HepG2 (cell line): ENCODE measurements around the gene LOC128125822.
A peak's percentile ranks its signal among the peaks of the same experiment; 100 is the strongest.

Experiments
- ATAC-seq: fragments of 200-7000 bp; cut with Tn5 transposase; 3 replicates; pipeline ENCODE4 v1.9.1; 2020; ENCODE audit warnings: mild to moderate bottlenecking, moderate library complexity
- BruUV-seq: library from RNA; stranded (reverse); fragments of 400-500 nt; replicated peaks from 2 replicates; lab custom pipeline; 2021; lab: Mats Ljungman, UMichigan
- CTCF ChIA-PET: fragments of 300-600 bp; formaldehyde crosslinking; extraction: SDS; loops from one replicate; lab custom pipeline; 2021; ENCODE audit warnings: low total read pairs, inconsistent platforms, low intra/inter-chr PET ratio; lab: Yijun Ruan, JAX
- POLR2A ChIA-PET: fragments of 350-600 bp; sonication (Branson Sonifier 250); formaldehyde crosslinking; loops from one replicate; lab custom pipeline; 2020; ENCODE audit warnings: antibody characterized with exemption, inconsistent platforms; lab: Yijun Ruan, JAX
- DNase-seq: peaks from one replicate; pipeline ENCODE4 v3.0.0-alpha.2; 2015; ENCODE audit warnings: low spot score
- FAIRE-seq: peaks from 3 replicates; lab custom pipeline; 2011; peaks lifted over from hg19 to GRCh38; lab: Jason Lieb, UNC
- H2AFZ ChIP-seq: one replicate; pipeline ENCODE4 v1.6.1; 2011; ENCODE audit warnings: low read length, inconsistent platforms
- H3K27ac ChIP-seq: fragments of 300-600 bp; 3 replicates; pipeline ENCODE4 v1.8.0; 2011; ENCODE audit warnings: mixed run types, mild to moderate bottlenecking, mixed read lengths, low read length, inconsistent platforms; ENCODE audit not compliant: insufficient read depth; ENCODE audit errors: extremely low read length
- H3K27me3 ChIP-seq, 2 experiments: fragments of 200-600 bp in 1 of 2; 2 replicates in 1 of 2; 3 replicates in 1 of 2; pipeline versions ENCODE4 v1.6.0 to v1.8.0; 2011; ENCODE audit warnings: low read length in 2 of 2, mild to moderate bottlenecking in 2 of 2, moderate library complexity in 2 of 2, inconsistent platforms in 1 of 2; ENCODE audit not compliant: insufficient read depth in 2 of 2, control insufficient read depth in 1 of 2
- H3K36me3 ChIP-seq, 2 experiments: fragments of 200-600 bp in 1 of 2; replicated peaks in 1 of 2; 2 replicates in 1 of 2; 3 replicates in 1 of 2; pipeline versions ENCODE4 v1.5.1 to v1.8.0; 2011; ENCODE audit warnings: low read length in 2 of 2, inconsistent platforms in 1 of 2; ENCODE audit not compliant: insufficient read depth in 2 of 2, control insufficient read depth in 1 of 2
- H3K4me1 ChIP-seq: 2 replicates; pipeline ENCODE4 v1.5.1; 2012; ENCODE audit warnings: low read length, inconsistent platforms; ENCODE audit not compliant: insufficient read depth
- H3K4me2 ChIP-seq: 2 replicates; pipeline ENCODE4 v1.6.0; 2011; ENCODE audit warnings: low read depth, low read length, inconsistent platforms
- H3K4me3 ChIP-seq, 3 experiments: fragments of 200-600 bp in 1 of 3; sonication (generic), shearing (Covaris generic) in 1 of 3; replicated peaks in 1 of 3; 2 replicates each; pipeline ENCODE4 v1.5.1; 2011 to 2016; ENCODE audit warnings: low read length in 3 of 3, inconsistent platforms in 2 of 3, low read depth in 2 of 3, mild to moderate bottlenecking in 2 of 3, control low read depth in 1 of 3, mixed read lengths in 1 of 3; ENCODE audit not compliant: insufficient read depth in 1 of 3
- H3K79me2 ChIP-seq: one replicate; pipeline ENCODE4 v1.6.1; 2011; ENCODE audit warnings: low read length, inconsistent platforms; ENCODE audit not compliant: insufficient read depth
- H3K9ac ChIP-seq: 2 replicates; pipeline ENCODE4 v1.6.0; 2011; ENCODE audit warnings: mild to moderate bottlenecking, low read depth, low read length, inconsistent platforms; ENCODE audit not compliant: insufficient read depth
- H3K9me3 ChIP-seq: 2 replicates; pipeline ENCODE4 v1.5.1; 2012; ENCODE audit warnings: mild to moderate bottlenecking, low read length
- H4K20me1 ChIP-seq: 2 replicates; pipeline ENCODE4 v1.6.0; 2011; ENCODE audit warnings: inconsistent platforms, mild to moderate bottlenecking, low read length, moderate library complexity; ENCODE audit not compliant: insufficient read depth
- DMTF1 ChIP-seq: sonication (generic); formaldehyde crosslinking; IDR thresholded peaks from 2 replicates; pipeline ENCODE4 v1.4.0; 2020; ENCODE audit warnings: mild to moderate bottlenecking, missing genetic modification reagents
- ELK4 ChIP-seq: sonication (generic); formaldehyde crosslinking; IDR thresholded peaks from 2 replicates; pipeline ENCODE4 v1.9.0; 2021; ENCODE audit warnings: missing genetic modification reagents, borderline replicate concordance
- ESRRA ChIP-seq: sonication (generic); formaldehyde crosslinking; IDR thresholded peaks from 2 replicates; pipeline ENCODE4 v1.5.1; 2020; ENCODE audit warnings: mild to moderate bottlenecking, low read depth, missing genetic modification reagents
- HES4 ChIP-seq: sonication (generic); formaldehyde crosslinking; IDR thresholded peaks from 2 replicates; pipeline ENCODE4 v1.9.0; 2021; ENCODE audit warnings: mild to moderate bottlenecking, missing genetic modification reagents, borderline replicate concordance
- MED13 ChIP-seq: sonication (generic); formaldehyde crosslinking; IDR thresholded peaks from 2 replicates; pipeline ENCODE4 v1.5.0; 2020; ENCODE audit warnings: missing genetic modification reagents
- MIER3 ChIP-seq: IDR thresholded peaks from 2 replicates; pipeline ENCODE4 v1.6.1; 2016; ENCODE audit warnings: missing compliant biosample characterization, borderline replicate concordance
- SIN3B ChIP-seq: fragments of 150-350 bp; IDR thresholded peaks from 2 replicates; pipeline ENCODE4 v1.6.1; 2014; ENCODE audit warnings: low read length
- TAF1 ChIP-seq: sonication (generic); formaldehyde crosslinking; IDR thresholded peaks from 2 replicates; pipeline ENCODE4 v1.4.0; 2020; ENCODE audit warnings: missing genetic modification reagents
- TAF15 ChIP-seq: fragments of 200-400 bp; formaldehyde crosslinking; IDR thresholded peaks from one replicate; pipeline ENCODE4 v1.6.1; 2018; ENCODE audit warnings: mild to moderate bottlenecking, low read depth, low read length; ENCODE audit not compliant: poor library complexity, severe bottlenecking
- ZNF138 ChIP-seq: sonication (generic); formaldehyde crosslinking; IDR thresholded peaks from 2 replicates; pipeline ENCODE4 v1.5.0; 2020; ENCODE audit warnings: mild to moderate bottlenecking, low read depth, missing genetic modification reagents
- ZNF34 ChIP-seq: sonication (generic); formaldehyde crosslinking; IDR thresholded peaks from 2 replicates; pipeline ENCODE4 v1.4.0; 2020; ENCODE audit warnings: mild to moderate bottlenecking, missing genetic modification reagents, borderline replicate concordance
- ZNF350 ChIP-seq: sonication (generic); formaldehyde crosslinking; IDR thresholded peaks from 2 replicates; pipeline ENCODE4 v1.4.0; 2020; ENCODE audit warnings: mild to moderate bottlenecking, low read depth, missing genetic modification reagents, borderline replicate concordance
- WGBS: methylation state at CpG from one replicate; pipeline ENCODE4 v1.1.6; 2017; ENCODE audit warnings: low lambda C conversion rate; 5-methylcytosine and 5-hydroxymethylcytosine counted together
- in situ Hi-C: cut with HindIII; loops from 2 replicates; pipeline ENCODE4 v1.10.0; 2017; ENCODE audit warnings: low pct_unique_long_range_greater_than_20kb; ENCODE audit not compliant: extremely low pct_ligation_motif_present
- intact Hi-C: fragments of 100-400 bp; cut with micrococcal nuclease; formaldehyde crosslinking; loops from one replicate; pipeline ENCODE4 v1.10.0; 2022; ENCODE audit not compliant: unreplicated experiment
- TF ChIP-seq, protein P1 (sequence below): sonication (generic); formaldehyde crosslinking; IDR thresholded peaks from 2 replicates; pipeline ENCODE4 v1.9.0; 2021; ENCODE audit warnings: missing genetic modification reagents, mild to moderate bottlenecking, borderline replicate concordance
- TF ChIP-seq, protein P2 (sequence below): sonication (generic); formaldehyde crosslinking; IDR thresholded peaks from 2 replicates; pipeline ENCODE4 v1.8.1; 2023; ENCODE audit warnings: mild to moderate bottlenecking, missing genetic modification reagents, borderline replicate concordance
- TF ChIP-seq, protein P3 (sequence below): sonication (generic); formaldehyde crosslinking; IDR thresholded peaks from 2 replicates; pipeline ENCODE4 v1.5.0; 2020; ENCODE audit warnings: missing genetic modification reagents, mild to moderate bottlenecking, borderline replicate concordance

Gene LOC128125822

DNA sequence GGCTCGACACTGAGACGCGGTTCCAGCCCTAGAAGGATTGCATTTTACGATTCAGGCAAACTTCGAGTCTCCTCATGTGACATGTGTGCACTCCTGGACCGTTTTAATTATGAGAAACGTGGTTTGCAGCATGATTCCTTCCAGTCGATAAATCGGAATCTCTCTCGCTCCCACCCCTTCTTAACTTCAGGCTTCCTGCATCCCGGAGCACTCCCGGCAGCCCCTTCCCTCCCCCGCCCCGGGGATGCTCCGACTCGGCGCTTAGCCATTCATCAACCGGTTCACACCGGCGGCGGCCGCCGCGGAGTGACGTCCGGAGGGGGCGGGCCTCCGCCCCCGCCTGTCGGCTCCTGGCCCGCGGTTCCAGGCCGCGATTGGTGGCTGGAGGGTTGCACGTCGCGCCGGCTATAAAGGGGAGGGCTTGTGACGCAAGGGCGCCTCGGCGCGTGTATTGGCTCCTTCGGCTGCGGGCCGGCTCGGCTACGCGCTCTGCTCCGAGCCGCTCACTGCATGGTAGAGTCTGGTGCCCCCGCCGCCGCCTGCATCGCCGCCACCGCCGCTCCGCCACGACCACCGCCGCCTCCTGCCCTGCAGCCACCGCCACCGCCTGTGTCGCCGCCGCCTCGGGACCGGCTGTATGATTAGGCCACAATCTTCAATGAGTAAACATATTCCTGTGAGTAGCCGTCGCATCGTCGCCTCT, at the start of gene LOC128125822, which contains the start of gene PTP4A1:
Gene LOC128125822 (plus strand): TSS at position 437 of the 703 bp plus-strand sequence.
Gene PTP4A1 (plus strand): TSS at position 437 of the 703 bp plus-strand sequence. CDS start 4,401 bp downstream, outside the sequence.
- intact Hi-C loops, result loop anchor here (1.0 kb wide), 1 partner anchor 114 kb away; no protein-coding TSS in a partner anchor
- ATAC-seq, result peak; percentile 90
- TF ChIP-seq MIER3 (CRISPR knock-in tag), result no peak; the same call in none of the 2 replicates
- TF ChIP-seq ZNF138 (CRISPR knock-in tag), result peak; percentile 47; the same call in 1 of the 2 replicates
- peak; percentile 95 for TF ChIP-seq HES4 (CRISPR knock-in tag)
- TF ChIP-seq TAF15, result peak; percentile 24
- no peak for TF ChIP-seq DMTF1
- TF ChIP-seq, protein P1, sequence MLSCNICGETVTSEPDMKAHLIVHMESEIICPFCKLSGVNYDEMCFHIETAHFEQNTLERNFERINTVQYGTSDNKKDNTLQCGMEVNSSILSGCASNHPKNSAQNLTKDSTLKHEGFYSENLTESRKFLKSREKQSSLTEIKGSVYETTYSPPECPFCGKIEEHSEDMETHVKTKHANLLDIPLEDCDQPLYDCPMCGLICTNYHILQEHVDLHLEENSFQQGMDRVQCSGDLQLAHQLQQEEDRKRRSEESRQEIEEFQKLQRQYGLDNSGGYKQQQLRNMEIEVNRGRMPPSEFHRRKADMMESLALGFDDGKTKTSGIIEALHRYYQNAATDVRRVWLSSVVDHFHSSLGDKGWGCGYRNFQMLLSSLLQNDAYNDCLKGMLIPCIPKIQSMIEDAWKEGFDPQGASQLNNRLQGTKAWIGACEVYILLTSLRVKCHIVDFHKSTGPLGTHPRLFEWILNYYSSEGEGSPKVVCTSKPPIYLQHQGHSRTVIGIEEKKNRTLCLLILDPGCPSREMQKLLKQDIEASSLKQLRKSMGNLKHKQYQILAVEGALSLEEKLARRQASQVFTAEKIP (CRISPR knock-in tag), result no peak
- TF ChIP-seq, protein P2, sequence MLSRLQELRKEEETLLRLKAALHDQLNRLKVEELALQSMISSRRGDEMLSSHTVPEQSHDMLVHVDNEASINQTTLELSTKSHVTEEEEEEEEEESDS, result peak; percentile 91; the same call in 1 of the 2 replicates
- peak; percentile 41; the same call in 1 of the 2 replicates for TF ChIP-seq MED13
- no peak for TF ChIP-seq ESRRA (CRISPR knock-in tag)
- no peak for TF ChIP-seq ELK4 (CRISPR knock-in tag)
- TF ChIP-seq ZNF350 (CRISPR knock-in tag), result no peak; the same call in none of the 2 replicates
- TF ChIP-seq SIN3B, result no peak
- TF ChIP-seq TAF1 (CRISPR knock-in tag), result peak; percentile 97
- no peak for TF ChIP-seq ZNF34
- TF ChIP-seq, protein P3, sequence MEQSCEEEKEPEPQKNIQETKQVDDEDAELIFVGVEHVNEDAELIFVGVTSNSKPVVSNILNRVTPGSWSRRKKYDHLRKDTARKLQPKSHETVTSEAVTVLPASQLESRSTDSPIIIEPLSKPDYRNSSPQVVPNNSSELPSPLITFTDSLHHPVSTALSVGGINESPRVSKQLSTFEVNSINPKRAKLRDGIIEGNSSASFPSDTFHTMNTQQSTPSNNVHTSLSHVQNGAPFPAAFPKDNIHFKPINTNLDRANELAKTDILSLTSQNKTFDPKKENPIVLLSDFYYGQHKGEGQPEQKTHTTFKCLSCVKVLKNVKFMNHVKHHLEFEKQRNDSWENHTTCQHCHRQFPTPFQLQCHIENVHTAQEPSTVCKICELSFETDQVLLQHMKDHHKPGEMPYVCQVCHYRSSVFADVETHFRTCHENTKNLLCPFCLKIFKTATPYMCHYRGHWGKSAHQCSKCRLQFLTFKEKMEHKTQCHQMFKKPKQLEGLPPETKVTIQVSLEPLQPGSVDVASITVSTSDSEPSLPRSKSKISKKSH (CRISPR knock-in tag), result no peak; the same call in 1 of the 2 replicates

More for the DNA sequence above, at the start of gene LOC128125822, which contains the start of gene PTP4A1:
- POLR2A ChIA-PET, result interaction anchor here (1.1 to 2.9 kb wide), 4 partner anchors 39 to 219 kb away, joined by 3 to 25 read pairs (median 4); no protein-coding TSS in a partner anchor
- DNase-seq, result peak; percentile 95
- no peak within 1 kb of the TSS for H2AFZ ChIP-seq
- no peaks in the 10 kb centered on the region; a peak in 1 of 5 replicates for H3K27me3 ChIP-seq
- H3K4me2 ChIP-seq, result peak within 1 kb of the TSS; percentile 96
- in situ Hi-C loops, result loop anchor here (5.0 kb wide), 3 partner anchors 55 to 220 kb away; no protein-coding TSS in a partner anchor
- H3K9me3 ChIP-seq, result no peaks in the 10 kb centered on the region
- peaks cover 95% of the 10 kb centered on the region for H3K79me2 ChIP-seq
- 0% methylated on average over 33 of the region's 73 CpGs for WGBS
- CTCF ChIA-PET, result interaction anchor here (2.9 kb wide), 1 partner anchor 220 kb away, joined by 32 read pairs; no protein-coding TSS in a partner anchor
- peak within 1 kb of the TSS; percentile 78 to 95 (median 89) for H3K4me3 ChIP-seq
- peaks cover 6 to 11% of the 10 kb centered on the region in 2 experiments for H3K36me3 ChIP-seq
- H3K9ac ChIP-seq, result peak within 1 kb of the TSS; percentile 99
- BruUV-seq, result no TSS peak
- FAIRE-seq, result no peak
- H4K20me1 ChIP-seq, result peaks cover 37% of the 10 kb centered on the region
- peaks cover 61% of the 10 kb centered on the region for H3K4me1 ChIP-seq
- H3K27ac ChIP-seq, result peak within 1 kb of the TSS; percentile 96
